BLaER1 treated with 17β-estradiol and CSF1 and Interleukin-3, amounts not matched to agents 10 nM and 100 nM (cell line): ENCODE data around the gene INPP5E.
A peak's percentile ranks its signal among the peaks of the same experiment; 100 is the strongest.

Experiments
- H3K27ac ChIP-seq, 11 experiments: shearing (Covaris generic); formaldehyde crosslinking; 2 replicates each; pipeline ENCODE4 v1.8.1; 2022
- H3K27me3 ChIP-seq, 11 experiments: shearing (Covaris generic); formaldehyde crosslinking; 2 replicates each; pipeline ENCODE4 v1.8.1; 2022
- H3K36me3 ChIP-seq, 11 experiments: shearing (Covaris generic); formaldehyde crosslinking; 2 replicates each; pipeline ENCODE4 v1.8.1; 2022
- H3K4me1 ChIP-seq, 10 experiments: shearing (Covaris generic); formaldehyde crosslinking; 2 replicates each; pipeline ENCODE4 v1.8.1; 2022
- H3K4me2 ChIP-seq, 11 experiments: shearing (Covaris generic); formaldehyde crosslinking; 2 replicates each; pipeline ENCODE4 v1.8.1; 2022
- H3K4me3 ChIP-seq, 10 experiments: shearing (Covaris generic); formaldehyde crosslinking; 2 replicates each; pipeline ENCODE4 v1.8.1; 2022
- H3K9ac ChIP-seq, 11 experiments: shearing (Covaris generic); formaldehyde crosslinking; 2 replicates each; pipeline ENCODE4 v1.8.1; 2022
- H3K9me3 ChIP-seq, 11 experiments: shearing (Covaris generic); formaldehyde crosslinking; replicated peaks in 1 of 11; 2 replicates each; pipeline ENCODE4 v1.8.1; 2022
- H4K20me1 ChIP-seq, 11 experiments: shearing (Covaris generic); formaldehyde crosslinking; 2 replicates each; pipeline ENCODE4 v1.8.1; 2022
- Cebpa-rat ChIP-seq, 11 experiments: shearing (Covaris generic); IDR thresholded peaks; 2 replicates each; pipeline ENCODE4 v1.8.1; 2022

INPP5E gene

DNA sequence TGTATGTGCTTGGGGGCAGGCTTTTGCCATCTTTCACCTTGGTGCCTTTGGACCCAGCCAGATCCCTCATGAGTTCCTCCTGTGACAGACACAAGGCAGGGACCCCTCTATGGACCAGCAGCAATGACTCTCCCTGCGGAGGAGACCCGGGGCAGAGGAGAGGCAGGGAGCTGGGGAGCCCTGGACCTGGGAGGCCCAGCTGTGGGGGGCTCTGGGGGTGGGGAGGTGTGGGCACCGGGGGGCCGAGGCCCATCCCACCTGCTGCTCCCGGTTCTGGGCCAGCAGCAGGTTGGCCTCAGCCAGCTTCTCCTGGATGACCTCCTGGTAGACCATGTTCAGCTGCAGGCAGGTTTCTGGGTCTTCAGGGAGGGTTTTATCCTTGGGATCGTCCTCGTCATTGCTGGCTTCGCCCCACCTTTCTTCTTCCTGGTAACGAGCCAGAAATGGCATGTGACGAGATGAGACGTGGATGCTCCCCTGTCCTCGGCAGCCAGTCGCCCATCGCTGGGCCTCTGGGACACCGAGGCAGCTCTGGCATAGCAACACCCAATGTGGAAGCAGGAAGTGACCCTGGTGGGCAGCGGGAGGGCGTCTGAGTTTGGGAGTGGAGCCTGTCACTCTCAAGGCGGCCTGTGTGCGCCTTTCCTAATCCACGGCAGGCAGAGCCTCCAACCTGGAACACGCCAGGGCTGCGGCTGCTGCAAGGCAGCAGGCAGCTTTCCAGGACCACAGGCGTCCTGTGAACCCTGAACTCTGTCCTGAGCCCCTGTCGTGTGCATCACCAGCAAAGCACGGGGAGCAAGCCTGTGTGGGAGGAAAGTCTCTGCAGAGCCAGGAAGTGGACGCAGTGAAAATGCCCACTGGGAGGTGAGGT lies 44.1 kb downstream of the INPP5E start:
- no peak for TF ChIP-seq Cebpa-rat (IDR thresholded peaks at IDR 0.05)
- no peak overlapping the region for H3K9ac ChIP-seq
- peaks cover 65 to 81% (median 79%) of the 10 kb centered on the region in 11 experiments for H3K36me3 ChIP-seq
- peaks cover 11 to 20% (median 17%) of the 10 kb centered on the region in 10 experiments for H3K4me1 ChIP-seq
- H4K20me1 ChIP-seq, result peaks cover 0 to 84% (median 71%) of the 10 kb centered on the region in 11 experiments; a peak in 20 of 22 replicates
- no peaks in the 10 kb centered on the region for H3K27me3 ChIP-seq
- no peak overlapping the region for H3K27ac ChIP-seq
- H3K9me3 ChIP-seq, result no peaks in the 10 kb centered on the region
- H3K4me2 ChIP-seq, result no peak overlapping the region
- no peak overlapping the region for H3K4me3 ChIP-seq

DNA sequence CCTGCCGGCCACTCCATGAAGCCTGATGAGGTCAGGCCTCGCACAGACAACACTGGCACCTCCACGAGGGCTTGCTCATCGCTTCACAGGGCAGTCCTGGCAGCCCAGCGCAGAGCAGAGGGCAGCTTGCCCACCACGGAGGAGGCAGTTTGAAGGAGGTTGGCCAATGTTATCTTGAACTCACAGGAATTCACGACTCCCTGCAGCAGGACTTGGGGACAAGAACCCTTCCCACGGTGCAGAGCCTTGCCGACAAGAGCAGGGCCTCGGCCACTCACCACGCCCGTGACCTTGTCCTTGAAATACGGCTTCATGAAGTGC lies 44.7 kb downstream of the INPP5E start:
- Histone ChIP-seq H3K4me1 (peaks cover 11 to 16% (median 13%) of the 10 kb centered on the region in 10 experiments), H3K4me2 (no peak overlapping the region), H3K27me3 (no peaks in the 10 kb centered on the region), H3K4me3 (no peak overlapping the region), H4K20me1 (peaks cover 0 to 85% (median 72%) of the 10 kb centered on the region in 11 experiments; a peak in 20 of 22 replicates), H3K36me3 (peaks cover 66 to 87% (median 82%) of the 10 kb centered on the region in 11 experiments), H3K9ac (peak overlapping the region in 1 of 11 experiments; percentile 8; a peak in 2 of 22 replicates), H3K9me3 (no peaks in the 10 kb centered on the region), H3K27ac (no peak overlapping the region)
- no peak for TF ChIP-seq Cebpa-rat (IDR thresholded peaks at IDR 0.05)

DNA sequence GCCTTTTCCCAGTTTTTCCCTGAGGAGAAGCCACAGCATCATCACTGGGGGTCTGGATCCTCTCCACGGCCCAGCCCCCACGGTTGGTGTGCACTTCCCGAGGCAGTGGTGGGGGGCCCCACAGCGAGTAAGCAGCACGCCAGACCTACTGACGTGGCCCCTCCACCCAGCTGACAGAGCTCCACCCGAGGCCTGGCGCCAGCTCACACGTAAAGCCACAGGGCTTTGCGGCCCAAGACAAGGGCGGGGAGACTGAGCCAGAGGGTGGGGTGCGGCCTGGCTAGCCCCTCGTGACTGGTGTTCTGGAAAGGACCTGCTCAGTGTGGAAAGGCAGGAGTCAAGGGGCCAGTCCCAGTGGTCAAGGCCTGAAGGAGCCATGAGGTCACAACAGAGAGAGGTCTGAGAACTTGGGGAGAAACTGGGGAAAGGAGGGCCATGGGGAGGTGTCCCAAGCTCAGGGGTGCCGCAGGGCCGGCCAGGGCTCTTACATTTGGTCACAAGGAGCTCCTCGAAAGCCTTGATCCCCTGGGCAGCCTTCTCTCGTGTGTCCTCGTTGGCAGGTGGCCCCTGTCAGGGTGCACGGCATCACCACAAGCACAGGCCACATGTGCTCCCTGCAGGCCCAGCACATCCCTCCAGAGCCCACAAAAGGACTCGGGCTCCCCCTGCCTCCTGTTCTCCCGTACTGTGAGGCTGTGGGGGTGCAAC lies 45.2 kb downstream of the INPP5E start:
- TF ChIP-seq Cebpa-rat (IDR thresholded peaks at IDR 0.05), result no peak
- no peak overlapping the region for H3K4me2 ChIP-seq
- H3K4me3 ChIP-seq, result no peak overlapping the region
- H3K27me3 ChIP-seq, result no peaks in the 10 kb centered on the region
- no peak overlapping the region for H3K27ac ChIP-seq
- H3K4me1 ChIP-seq, result peaks cover 11 to 21% (median 13%) of the 10 kb centered on the region in 10 experiments
- H3K9ac ChIP-seq, result peak overlapping the region in 1 of 11 experiments; percentile 8; a peak in 2 of 22 replicates
- peaks cover 72 to 92% (median 87%) of the 10 kb centered on the region in 11 experiments for H3K36me3 ChIP-seq
- H4K20me1 ChIP-seq, result peaks cover 0 to 85% (median 72%) of the 10 kb centered on the region in 11 experiments; a peak in 20 of 22 replicates
- no peaks in the 10 kb centered on the region for H3K9me3 ChIP-seq

DNA sequence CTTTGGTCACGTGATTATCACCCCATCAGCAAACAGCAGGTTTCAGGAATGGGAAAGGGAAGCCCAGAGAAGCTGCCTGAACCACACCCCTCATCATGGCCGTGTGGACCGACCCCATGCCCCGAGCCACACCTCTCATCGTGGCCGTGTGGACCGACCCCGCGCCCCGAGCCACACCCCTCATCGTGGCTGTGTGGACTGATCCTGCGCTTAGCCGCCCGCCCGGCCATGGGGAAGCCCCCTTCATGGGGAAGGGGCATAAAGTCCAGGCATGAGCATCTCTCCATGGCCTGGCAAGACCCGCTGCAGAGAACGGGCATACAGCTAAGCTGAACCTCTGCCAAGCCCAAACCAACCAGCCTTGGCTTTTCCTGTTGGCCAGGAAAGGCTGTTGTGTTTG lies 46.1 kb downstream of the INPP5E start:
- no peak overlapping the region for H3K27ac ChIP-seq
- H3K36me3 ChIP-seq, result peaks cover 81 to 97% (median 94%) of the 10 kb centered on the region in 11 experiments
- H3K4me2 ChIP-seq, result no peak overlapping the region
- H3K9ac ChIP-seq, result 0 out of 22 replicates have a peak overlapping the region, but pooled peaks of 1 of the 11 experiments have one; percentile 18
- no peaks in the 10 kb centered on the region for H3K9me3 ChIP-seq
- TF ChIP-seq Cebpa-rat (IDR thresholded peaks at IDR 0.05), result no peak
- H4K20me1 ChIP-seq, result peaks cover 0 to 85% (median 68%) of the 10 kb centered on the region in 11 experiments; a peak in 20 of 22 replicates
- no peaks in the 10 kb centered on the region for H3K27me3 ChIP-seq
- H3K4me1 ChIP-seq, result peaks cover 4 to 16% (median 6%) of the 10 kb centered on the region in 10 experiments
- H3K4me3 ChIP-seq, result no peak overlapping the region

DNA sequence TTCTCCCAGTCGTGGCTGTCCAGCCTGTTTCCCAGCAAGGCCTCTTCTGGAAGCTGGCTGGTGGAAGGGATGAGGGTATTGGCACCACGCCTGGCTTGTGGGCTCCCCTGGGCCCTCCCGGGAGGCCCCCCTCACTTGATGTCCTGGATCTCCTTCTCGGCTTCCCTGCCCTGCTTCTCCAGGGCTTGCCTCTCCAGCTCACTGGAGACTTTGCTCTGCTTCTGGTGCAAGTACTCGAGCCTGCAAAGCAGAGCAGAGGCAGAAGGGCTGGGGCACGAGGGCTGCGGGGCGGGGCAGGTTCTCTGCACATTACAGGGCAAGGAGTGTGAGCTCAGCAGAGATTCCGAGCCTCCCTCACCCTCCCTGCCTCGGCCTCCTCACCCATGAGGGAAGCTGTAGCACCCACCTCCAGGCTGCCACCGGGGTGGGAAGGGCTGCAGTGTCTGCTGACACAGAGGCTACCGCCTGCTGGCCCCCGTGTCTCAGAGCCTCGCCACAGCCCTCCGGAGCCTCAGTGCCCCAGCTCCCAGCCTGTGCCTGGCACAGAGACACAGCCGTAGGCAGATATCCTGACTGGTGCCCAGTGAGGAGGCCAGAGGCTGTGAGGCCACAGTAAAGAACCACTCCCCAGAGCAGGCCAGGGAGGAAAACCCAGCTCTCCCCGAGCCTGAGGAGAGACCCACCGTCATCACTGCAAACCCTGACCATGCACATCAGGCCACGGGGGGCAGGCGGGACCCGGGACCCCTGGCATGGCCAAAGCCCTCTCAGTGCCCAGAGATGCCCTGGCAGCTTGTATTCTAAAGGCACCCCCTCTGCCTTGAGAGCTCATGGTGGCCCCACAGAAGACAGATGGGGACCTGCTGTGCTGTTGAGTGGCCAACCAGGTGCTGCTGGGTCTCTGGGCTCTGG lies 46.9 kb downstream of the INPP5E start:
- H3K4me1 ChIP-seq, result peaks cover 0 to 9% (median 0%) of the 10 kb centered on the region in 10 experiments; a peak in 2 of 20 replicates
- no peaks in the 10 kb centered on the region for H3K27me3 ChIP-seq
- TF ChIP-seq Cebpa-rat (IDR thresholded peaks at IDR 0.05), result no peak
- H3K4me3 ChIP-seq, result no peak overlapping the region
- H3K36me3 ChIP-seq, result peaks cover 87 to 97% (median 95%) of the 10 kb centered on the region in 11 experiments
- no peaks in the 10 kb centered on the region for H3K9me3 ChIP-seq
- no peak overlapping the region for H3K4me2 ChIP-seq
- no peak overlapping the region for H3K27ac ChIP-seq
- H3K9ac ChIP-seq, result peak overlapping the region in 3 of 11 experiments; percentile 15 to 18 (median 17); a peak in 2 of 22 replicates
- peaks cover 0 to 80% (median 61%) of the 10 kb centered on the region in 11 experiments; a peak in 18 of 22 replicates for H4K20me1 ChIP-seq

DNA sequence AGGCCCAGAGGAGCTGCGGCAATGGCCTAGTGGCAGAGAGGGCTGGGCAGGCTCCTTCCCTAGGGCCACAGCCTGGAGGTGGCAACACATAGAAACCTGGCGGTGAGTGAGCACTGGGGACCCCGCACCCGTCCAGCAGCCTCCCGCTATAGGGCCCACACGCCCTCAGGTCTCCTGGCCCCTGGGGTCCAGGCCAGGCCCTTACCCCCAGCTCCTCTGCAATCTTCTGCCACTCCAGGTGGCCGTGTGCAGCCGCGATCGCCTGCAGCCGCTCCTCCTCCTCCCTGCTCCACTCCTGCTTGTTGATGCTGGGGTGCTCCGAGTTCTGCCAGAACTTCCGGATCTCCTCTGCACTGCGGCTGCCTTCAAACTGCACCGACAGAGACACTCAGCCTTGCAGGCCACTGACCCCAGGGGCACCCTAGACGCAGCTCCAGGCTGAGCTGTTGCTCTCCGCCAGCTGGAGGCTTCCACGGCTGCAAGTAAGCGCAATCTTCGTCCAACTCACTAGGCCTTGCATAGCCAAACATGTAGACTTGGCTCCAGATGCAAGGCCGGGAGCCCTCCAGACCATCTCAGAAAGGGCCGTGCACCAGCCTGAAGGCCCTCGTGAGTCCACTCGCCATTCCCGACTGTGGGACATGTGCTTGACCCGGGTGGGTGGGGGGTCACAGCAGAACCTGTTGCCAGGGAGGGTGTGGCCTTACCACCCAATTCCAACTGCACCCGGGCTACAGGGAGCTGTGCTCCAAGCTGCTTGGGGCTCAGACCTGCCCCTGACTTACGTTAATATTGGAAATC lies 47.7 kb downstream of the INPP5E start:
- Histone ChIP-seq H4K20me1 (peaks cover 0 to 82% (median 57%) of the 10 kb centered on the region in 11 experiments; a peak in 18 of 22 replicates), H3K27me3 (no peaks in the 10 kb centered on the region), H3K4me2 (no peak overlapping the region), H3K9me3 (no peaks in the 10 kb centered on the region), H3K27ac (no peak overlapping the region), H3K4me1 (peaks cover 0 to 8% (median 0%) of the 10 kb centered on the region in 10 experiments; a peak in 1 of 20 replicates), H3K9ac (no peak overlapping the region; a peak in 2 of 22 replicates), H3K4me3 (no peak overlapping the region), H3K36me3 (peaks cover 92 to 100% (median 98%) of the 10 kb centered on the region in 11 experiments)
- TF ChIP-seq Cebpa-rat (IDR thresholded peaks at IDR 0.05), result no peak

DNA sequence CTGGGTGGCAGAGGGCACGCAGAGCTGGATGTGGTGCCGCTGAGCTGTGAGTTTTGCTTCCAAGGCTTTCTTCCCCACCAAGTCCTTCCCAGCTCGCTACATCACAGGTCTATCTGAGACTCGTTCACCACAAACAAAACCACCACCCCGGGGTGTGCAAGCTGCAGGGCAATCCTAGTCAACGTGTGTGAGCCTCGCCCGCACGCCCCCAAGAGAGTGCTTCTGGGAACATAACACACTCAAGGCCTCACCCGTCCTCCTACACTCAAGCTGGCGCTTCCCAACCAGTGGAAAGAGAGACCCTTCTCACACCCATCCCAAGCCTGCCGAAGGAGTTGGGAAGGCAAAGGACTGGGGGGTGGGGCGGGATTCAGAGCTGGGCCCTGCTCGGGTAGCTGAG lies 50.2 kb downstream of the INPP5E start:
- H3K4me1 ChIP-seq, result peaks cover 0 to 30% (median 13%) of the 10 kb centered on the region in 10 experiments; a peak in 16 of 20 replicates
- no peak overlapping the region for H3K27ac ChIP-seq
- peaks cover 87 to 100% (median 98%) of the 10 kb centered on the region in 11 experiments for H3K36me3 ChIP-seq
- no peak overlapping the region for H3K4me2 ChIP-seq
- no peak overlapping the region for H3K4me3 ChIP-seq
- H4K20me1 ChIP-seq, result peaks cover 0 to 71% (median 44%) of the 10 kb centered on the region in 11 experiments; a peak in 19 of 22 replicates
- H3K9me3 ChIP-seq, result no peaks in the 10 kb centered on the region
- H3K27me3 ChIP-seq, result no peaks in the 10 kb centered on the region
- TF ChIP-seq Cebpa-rat (IDR thresholded peaks at IDR 0.05), result no peak
- H3K9ac ChIP-seq, result peak overlapping the region in 5 of 11 experiments; percentile 0 to 21 (median 9); a peak in 4 of 22 replicates
